Hippocampal formation (tissue), 2 donors: Measurements from ENCODE around the gene CYP2W1.
"Not testable (repeated sequence)": the region's sequence is repeated elsewhere in the genome, so short reads cannot be mapped to it uniquely, and the experiment has no call there.

Source experiments
- DNase-seq, 2 donors: peaks; one replicate each; lab custom pipeline; 2025; lab: John Stamatoyannopoulos, UW

The CYP2W1 gene

GRCh38 chr7:997404-998395, 14.7 kb downstream of the CYP2W1 start:
- no peak for DNase-seq

- no peak for DNase-seq
These were observed 16.3 kb downstream of the CYP2W1 start for GRCh38 chr7:999149-999879.

- no peak for DNase-seq
These were observed 17.3 kb downstream of the CYP2W1 start for GRCh38 chr7:999941-1000935.

- DNase-seq = not testable (repeated sequence)
These were observed 18.2 kb downstream of the CYP2W1 start for GRCh38 chr7:1001069-1001770.

GRCh38 chr7:1002026-1002425, 19.0 kb downstream of the CYP2W1 start:
- DNase-seq = not testable (repeated sequence)

GRCh38 chr7:1002445-1002844, 19.5 kb downstream of the CYP2W1 start:
- not testable (repeated sequence) for DNase-seq

GRCh38 chr7:1004018-1004852, 21.3 kb downstream of the CYP2W1 start:
- DNase-seq = no peak

GRCh38 chr7:1005303-1005702, 22.3 kb downstream of the CYP2W1 start:
- no peak for DNase-seq

GRCh38 chr7:1007901-1008300, 24.9 kb downstream of the CYP2W1 start:
- DNase-seq = no peak

- no peak for DNase-seq
These were observed 25.9 kb downstream of the CYP2W1 start for GRCh38 chr7:1008733-1009363.

GRCh38 chr7:1009747-1010146, 26.8 kb downstream of the CYP2W1 start:
- no peak for DNase-seq

- no peak for DNase-seq
These were observed 27.2 kb downstream of the CYP2W1 start for GRCh38 chr7:1010226-1010625.

- DNase-seq = no peak
These were observed 28.5 kb downstream of the CYP2W1 start for GRCh38 chr7:1011297-1012003.

- no peak for DNase-seq
These were observed 29.2 kb downstream of the CYP2W1 start for GRCh38 chr7:1012004-1012715.

GRCh38 chr7:1012716-1013095, 29.7 kb downstream of the CYP2W1 start:
- DNase-seq = no peak

- DNase-seq = no peak
These were observed 30.6 kb downstream of the CYP2W1 start for GRCh38 chr7:1013581-1013980.

- DNase-seq = no peak
These were observed 31.7 kb downstream of the CYP2W1 start for GRCh38 chr7:1014681-1015080.
